HepG2 (cell line): Measurements from ENCODE around the gene TSN. TPM values are rescaled to one million over a fixed set of nuclear protein-coding genes. Genes with fewer than 3 reads are reported as not detected.

ENCODE experiments used
- AGO1 ChIP-seq: fragments of 200-400 bp; formaldehyde crosslinking; IDR thresholded peaks from 2 replicates; pipeline ENCODE4 v1.6.1; 2017; ENCODE audit warnings: mild to moderate bottlenecking, low read depth, low read length, moderate library complexity; ENCODE audit not compliant: poor library complexity, severe bottlenecking
- HMGA1 ChIP-seq: sonication (generic); formaldehyde crosslinking; conservative IDR thresholded peaks from 2 replicates; pipeline ENCODE4 v1.4.0; 2020; ENCODE audit warnings: missing genetic modification reagents
- KLF6 ChIP-seq: IDR thresholded peaks from 2 replicates; pipeline ENCODE4 v1.8.0; 2016; ENCODE audit warnings: missing biosample characterization, missing genetic modification reagents
- NCOA5 ChIP-seq: sonication (generic); formaldehyde crosslinking; IDR thresholded peaks from 2 replicates; pipeline ENCODE4 v1.4.0; 2020; ENCODE audit warnings: missing genetic modification reagents
- NR2F6 ChIP-seq, 2 experiments: IDR thresholded peaks; 2 replicates each; pipeline ENCODE4 v1.6.1; 2016; ENCODE audit warnings: antibody characterized with exemption in 1 of 2, mild to moderate bottlenecking in 1 of 2
- PTBP1 ChIP-seq: fragments of 200-400 bp; formaldehyde crosslinking; IDR thresholded peaks from 2 replicates; pipeline ENCODE4 v1.6.1; 2018; ENCODE audit warnings: low read length, low read depth; ENCODE audit not compliant: poor library complexity, severe bottlenecking
- RXRA ChIP-seq: sonication (generic); formaldehyde crosslinking; IDR thresholded peaks from 2 replicates; pipeline ENCODE4 v1.5.1; 2020; ENCODE audit warnings: missing genetic modification reagents
- SAP130 ChIP-seq: IDR thresholded peaks from 2 replicates; pipeline ENCODE4 v1.6.1; 2016; ENCODE audit warnings: low read depth
- TEAD2 ChIP-seq: sonication (generic); formaldehyde crosslinking; IDR thresholded peaks from 2 replicates; pipeline ENCODE4 v1.9.0; 2021; ENCODE audit warnings: missing genetic modification reagents
- TOE1 ChIP-seq: sonication (generic); formaldehyde crosslinking; IDR thresholded peaks from 2 replicates; pipeline ENCODE4 v1.4.0; 2020; ENCODE audit warnings: mild to moderate bottlenecking, missing genetic modification reagents
- XBP1 ChIP-seq: sonication (generic); formaldehyde crosslinking; IDR thresholded peaks from 2 replicates; pipeline ENCODE4 v1.5.0; 2020; ENCODE audit warnings: missing genetic modification reagents
- ZBTB1 ChIP-seq: sonication (generic); formaldehyde crosslinking; IDR thresholded peaks from 2 replicates; pipeline ENCODE4 v1.4.0; 2020; ENCODE audit warnings: missing genetic modification reagents, borderline replicate concordance
- ZBTB39 ChIP-seq: sonication (generic); formaldehyde crosslinking; IDR thresholded peaks from 2 replicates; pipeline ENCODE4 v1.5.0; 2020; ENCODE audit warnings: missing genetic modification reagents
- ZBTB7A ChIP-seq: sonication (generic); formaldehyde crosslinking; IDR thresholded peaks from 2 replicates; pipeline ENCODE4 v1.8.0; 2022; ENCODE audit warnings: mild to moderate bottlenecking, missing genetic modification reagents
- ZFY ChIP-seq: sonication (generic); formaldehyde crosslinking; IDR thresholded peaks from 2 replicates; pipeline ENCODE4 v1.4.0; 2020; ENCODE audit warnings: missing genetic modification reagents
- ZNF256 ChIP-seq: sonication (generic); formaldehyde crosslinking; conservative IDR thresholded peaks from 2 replicates; pipeline ENCODE4 v1.4.0; 2020; ENCODE audit warnings: missing genetic modification reagents
- ZNF441 ChIP-seq: sonication (generic); formaldehyde crosslinking; IDR thresholded peaks from 2 replicates; pipeline ENCODE4 v1.7.0; 2021; ENCODE audit warnings: missing genetic modification reagents, borderline replicate concordance
- ZNF687 ChIP-seq: sonication (generic); formaldehyde crosslinking; IDR thresholded peaks from 2 replicates; pipeline ENCODE4 v1.5.1; 2020; ENCODE audit warnings: mild to moderate bottlenecking, missing genetic modification reagents, moderate library complexity
- ZSCAN31 ChIP-seq: sonication (generic); formaldehyde crosslinking; IDR thresholded peaks from 2 replicates; pipeline ENCODE4 v1.5.0; 2020; ENCODE audit warnings: low read depth, mild to moderate bottlenecking, missing genetic modification reagents
- polyA plus RNA-seq, 8 experiments: library from polyadenylated mRNA; depleted of rRNA in 3 of 8; stranded (reverse) in 7 of 8; unstranded in 1 of 8; fragments of >200 nt; fragmentation: Illumina TruSeq in 4 of 8; extraction: Trizol in 4 of 8; gene quantifications; 2 replicates each; pipeline versions ENCODE4 v1.2.1 to v1.2.3, GENCODE V29; 2011 to 2016; ENCODE audit warnings: low read depth in 4 of 8, missing spikeins in 1 of 8, mixed read lengths in 1 of 8; ENCODE audit not compliant: insufficient read depth in 1 of 8
- total RNA-seq, 5 experiments: library from RNA; depleted of rRNA; stranded (reverse); fragments of >200 nt; fragmentation: Illumina TruSeq; extraction: Trizol; gene quantifications; 2 replicates each; pipeline ENCODE4 v1.2.3, GENCODE V29; 2016; ENCODE audit warnings: low read depth in 1 of 5
- TF ChIP-seq, protein P1 (sequence below): sonication (generic); formaldehyde crosslinking; IDR thresholded peaks from 2 replicates; pipeline ENCODE4 v1.5.0; 2020; ENCODE audit warnings: mild to moderate bottlenecking, missing genetic modification reagents, borderline replicate concordance

Gene TSN
- total and polyA plus RNA-seq, 2 of the 13 experiments (the other 11 are each of a cell fraction or from before 2014, with no cell fraction given), result 56.4 to 115 TPM

- TF ChIP-seq ZNF441 (CRISPR knock-in tag), result no peak
- TF ChIP-seq, protein P1, sequence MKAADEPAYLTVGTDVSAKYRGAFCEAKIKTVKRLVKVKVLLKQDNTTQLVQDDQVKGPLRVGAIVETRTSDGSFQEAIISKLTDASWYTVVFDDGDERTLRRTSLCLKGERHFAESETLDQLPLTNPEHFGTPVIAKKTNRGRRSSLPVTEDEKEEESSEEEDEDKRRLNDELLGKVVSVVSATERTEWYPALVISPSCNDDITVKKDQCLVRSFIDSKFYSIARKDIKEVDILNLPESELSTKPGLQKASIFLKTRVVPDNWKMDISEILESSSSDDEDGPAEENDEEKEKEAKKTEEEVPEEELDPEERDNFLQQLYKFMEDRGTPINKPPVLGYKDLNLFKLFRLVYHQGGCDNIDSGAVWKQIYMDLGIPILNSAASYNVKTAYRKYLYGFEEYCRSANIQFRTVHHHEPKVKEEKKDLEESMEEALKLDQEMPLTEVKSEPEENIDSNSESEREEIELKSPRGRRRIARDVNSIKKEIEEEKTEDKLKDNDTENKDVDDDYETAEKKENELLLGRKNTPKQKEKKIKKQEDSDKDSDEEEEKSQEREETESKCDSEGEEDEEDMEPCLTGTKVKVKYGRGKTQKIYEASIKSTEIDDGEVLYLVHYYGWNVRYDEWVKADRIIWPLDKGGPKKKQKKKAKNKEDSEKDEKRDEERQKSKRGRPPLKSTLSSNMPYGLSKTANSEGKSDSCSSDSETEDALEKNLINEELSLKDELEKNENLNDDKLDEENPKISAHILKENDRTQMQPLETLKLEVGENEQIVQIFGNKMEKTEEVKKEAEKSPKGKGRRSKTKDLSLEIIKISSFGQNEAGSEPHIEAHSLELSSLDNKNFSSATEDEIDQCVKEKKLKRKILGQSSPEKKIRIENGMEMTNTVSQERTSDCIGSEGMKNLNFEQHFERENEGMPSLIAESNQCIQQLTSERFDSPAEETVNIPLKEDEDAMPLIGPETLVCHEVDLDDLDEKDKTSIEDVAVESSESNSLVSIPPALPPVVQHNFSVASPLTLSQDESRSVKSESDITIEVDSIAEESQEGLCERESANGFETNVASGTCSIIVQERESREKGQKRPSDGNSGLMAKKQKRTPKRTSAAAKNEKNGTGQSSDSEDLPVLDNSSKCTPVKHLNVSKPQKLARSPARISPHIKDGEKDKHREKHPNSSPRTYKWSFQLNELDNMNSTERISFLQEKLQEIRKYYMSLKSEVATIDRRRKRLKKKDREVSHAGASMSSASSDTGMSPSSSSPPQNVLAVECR, result peak; percentile 50; the same call in 1 of the 2 replicates
- no peak for TF ChIP-seq ZFY (CRISPR knock-in tag)
- TF ChIP-seq PTBP1, result no peak
- TF ChIP-seq RXRA (CRISPR knock-in tag), result no peak
- no peak for TF ChIP-seq ZNF256 (CRISPR knock-in tag)
- no peak for TF ChIP-seq ZBTB1
- TF ChIP-seq TEAD2, result no peak
- no peak for TF ChIP-seq ZNF687 (CRISPR knock-in tag)
- TF ChIP-seq KLF6 (CRISPR knock-in tag), result no peak
- no peak for TF ChIP-seq AGO1
- no peak for TF ChIP-seq XBP1 (CRISPR knock-in tag)
- 0 out of 2 replicates have a peak, but pooled peaks have one; percentile 49 for TF ChIP-seq SAP130 (CRISPR knock-in tag)
- peak; percentile 33; the same call in 1 of the 2 replicates for TF ChIP-seq ZBTB7A (CRISPR knock-in tag)
- TF ChIP-seq ZBTB39, result no peak
- TF ChIP-seq HMGA1 (CRISPR knock-in tag), result no peak
- no peak for TF ChIP-seq NR2F6 (IDR thresholded peaks at IDR 0.05)
- no peak for TF ChIP-seq NR2F6 (CRISPR knock-in tag; IDR thresholded peaks at IDR 0.05)
- TF ChIP-seq TOE1 (CRISPR knock-in tag), result no peak
- TF ChIP-seq NCOA5 (CRISPR knock-in tag), result no peak
- TF ChIP-seq ZSCAN31 (CRISPR knock-in tag), result no peak
Observed at GRCh38 chr2:121707344-121707919, 48.0 kb upstream of the TSN start (continued).
